WTC11 (cell line): ENCODE results near the gene RSPH3. TPM values are rescaled to one million over a fixed set of nuclear protein-coding genes. Genes with fewer than 3 reads are reported as not detected.
"Not testable (repeated sequence)": the region's sequence is repeated elsewhere in the genome, so short reads cannot be mapped to it uniquely, and the experiment has no call there.

Experiments used
- ATAC-seq: fragments of 200-7000 bp; cut with Tn5 transposase; 2 replicates; pipeline ENCODE4 v1.10.0; 2021; ENCODE audit warnings: mild to moderate bottlenecking, moderate library complexity
- CTCF ChIA-PET: fragments of 300-600 bp; sonication (Branson Sonifier 250); formaldehyde crosslinking; loops from one replicate; lab custom pipeline; 2021; ENCODE audit warnings: antibody characterized with exemption; lab: Charles Lee
- POLR2A ChIA-PET: fragments of 350-600 bp; sonication (Branson Sonifier 250); formaldehyde crosslinking; loops from one replicate; lab custom pipeline; 2021; ENCODE audit warnings: antibody characterized with exemption; lab: Charles Lee
- DNase-seq: peaks from one replicate; pipeline ENCODE4 v3.0.0; 2021; ENCODE audit warnings: low spot score
- H3K27ac Mint-ChIP-seq: 2 replicates; pipeline ENCODE4 v1.8.0; 2021; ENCODE audit warnings: mixed read lengths
- H3K27me3 Mint-ChIP-seq: 2 replicates; pipeline ENCODE4 v1.8.0; 2021; ENCODE audit warnings: low read depth, mild to moderate bottlenecking, moderate library complexity, mixed read lengths
- H3K36me3 Mint-ChIP-seq: 2 replicates; pipeline ENCODE4 v1.8.0; 2021; ENCODE audit warnings: mixed read lengths
- H3K4me1 Mint-ChIP-seq: 2 replicates; pipeline ENCODE4 v1.8.0; 2022; ENCODE audit warnings: mixed read lengths
- H3K4me3 Mint-ChIP-seq: 2 replicates; pipeline ENCODE4 v1.8.0; 2021; ENCODE audit warnings: mild to moderate bottlenecking, moderate library complexity, mixed read lengths
- H3K9me3 Mint-ChIP-seq: 2 replicates; pipeline ENCODE4 v1.8.0; 2021; ENCODE audit warnings: mixed read lengths
- AFF4 ChIP-seq: sonication (generic); formaldehyde crosslinking; IDR thresholded peaks from 2 replicates; pipeline ENCODE4 v1.8.1; 2023; ENCODE audit warnings: mild to moderate bottlenecking, missing genetic modification reagents, borderline replicate concordance
- ATF1 ChIP-seq: sonication (generic); formaldehyde crosslinking; IDR thresholded peaks from 2 replicates; pipeline ENCODE4 v1.8.1; 2023; ENCODE audit warnings: mild to moderate bottlenecking, moderate library complexity, missing genetic modification reagents
- CREB1 ChIP-seq: sonication (generic); formaldehyde crosslinking; IDR thresholded peaks from 2 replicates; pipeline ENCODE4 v1.8.0; 2023; ENCODE audit warnings: mild to moderate bottlenecking, missing genetic modification reagents
- CREM ChIP-seq: sonication (generic); formaldehyde crosslinking; IDR thresholded peaks from 2 replicates; pipeline ENCODE4 v1.8.1; 2022; ENCODE audit warnings: mild to moderate bottlenecking, missing genetic modification reagents, moderate library complexity
- ELF4 ChIP-seq: sonication (generic); formaldehyde crosslinking; IDR thresholded peaks from 2 replicates; pipeline ENCODE4 v1.8.1; 2022; ENCODE audit warnings: low read depth, mild to moderate bottlenecking, moderate library complexity, missing genetic modification reagents
- EMX1 ChIP-seq: fragments of 250-450 bp; sonication (Bioruptor Pico); IDR thresholded peaks from 2 replicates; pipeline ENCODE4 v1.8.0; 2021; ENCODE audit warnings: mild to moderate bottlenecking
- KAT7 ChIP-seq: sonication (generic); formaldehyde crosslinking; IDR thresholded peaks from 2 replicates; pipeline ENCODE4 v1.8.1; 2023; ENCODE audit warnings: missing genetic modification reagents, mild to moderate bottlenecking, borderline replicate concordance
- TCF7 ChIP-seq: sonication (generic); formaldehyde crosslinking; IDR thresholded peaks from 2 replicates; pipeline ENCODE4 v1.8.0; 2022; ENCODE audit warnings: mild to moderate bottlenecking, low read depth, missing genetic modification reagents, moderate library complexity
- ZNF232 ChIP-seq: sonication (generic); formaldehyde crosslinking; IDR thresholded peaks from 2 replicates; pipeline ENCODE4 v1.8.0; 2022; ENCODE audit warnings: mild to moderate bottlenecking, missing genetic modification reagents
- ZNF423 ChIP-seq: fragments of 250-450 bp; sonication (Bioruptor Pico); IDR thresholded peaks from 2 replicates; pipeline ENCODE4 v2.1.2; 2022; ENCODE audit warnings: mild to moderate bottlenecking, moderate library complexity
- ZNF425 ChIP-seq: fragments of 250-450 bp; sonication (Bioruptor Pico); conservative IDR thresholded peaks from 2 replicates; pipeline ENCODE4 v1.9.0; 2021; ENCODE audit warnings: mild to moderate bottlenecking
- total RNA-seq: library from RNA; stranded (reverse); gene quantifications from 3 replicates; pipeline ENCODE4 v1.2.3, GENCODE V29; 2021
- TF ChIP-seq, protein P1 (sequence below): sonication (generic); formaldehyde crosslinking; IDR thresholded peaks from 2 replicates; pipeline ENCODE4 v1.8.0; 2022; ENCODE audit warnings: missing genetic modification reagents
- TF ChIP-seq, protein P2 (sequence below): sonication (generic); formaldehyde crosslinking; IDR thresholded peaks from 2 replicates; pipeline ENCODE4 v1.8.1; 2023; ENCODE audit warnings: mild to moderate bottlenecking, missing genetic modification reagents

Gene RSPH3
- total RNA-seq, 1 experiment from 2014 or later, result 3.2 TPM

GRCh38 chr6:158991017-158991723 is 8.8 kb downstream of the RSPH3 start (continued):
- no peak for TF ChIP-seq ZNF232 (CRISPR knock-in tag)

GRCh38 chr6:158989711-158990110 is 10.3 kb downstream of the RSPH3 start:
- ATAC-seq, POLR2A ChIA-PET, H3K27ac Mint-ChIP-seq: not testable (repeated sequence)

GRCh38 chr6:158988477-158988876 is 11.5 kb downstream of the RSPH3 start:
- DNase-seq, result no peak
- Mint-ChIP-seq H3K27me3 (no peaks in the 10 kb centered on the region; the same call in 1 of the 2 replicates), H3K9me3 (peaks cover 14% of the 10 kb centered on the region; the same call in 1 of the 2 replicates), H3K36me3 (no peaks in the 10 kb centered on the region), H3K4me3 (no peak overlapping the region), H3K27ac (no peak overlapping the region), H3K4me1 (no peaks in the 10 kb centered on the region)
- TF ChIP-seq, protein P1, sequence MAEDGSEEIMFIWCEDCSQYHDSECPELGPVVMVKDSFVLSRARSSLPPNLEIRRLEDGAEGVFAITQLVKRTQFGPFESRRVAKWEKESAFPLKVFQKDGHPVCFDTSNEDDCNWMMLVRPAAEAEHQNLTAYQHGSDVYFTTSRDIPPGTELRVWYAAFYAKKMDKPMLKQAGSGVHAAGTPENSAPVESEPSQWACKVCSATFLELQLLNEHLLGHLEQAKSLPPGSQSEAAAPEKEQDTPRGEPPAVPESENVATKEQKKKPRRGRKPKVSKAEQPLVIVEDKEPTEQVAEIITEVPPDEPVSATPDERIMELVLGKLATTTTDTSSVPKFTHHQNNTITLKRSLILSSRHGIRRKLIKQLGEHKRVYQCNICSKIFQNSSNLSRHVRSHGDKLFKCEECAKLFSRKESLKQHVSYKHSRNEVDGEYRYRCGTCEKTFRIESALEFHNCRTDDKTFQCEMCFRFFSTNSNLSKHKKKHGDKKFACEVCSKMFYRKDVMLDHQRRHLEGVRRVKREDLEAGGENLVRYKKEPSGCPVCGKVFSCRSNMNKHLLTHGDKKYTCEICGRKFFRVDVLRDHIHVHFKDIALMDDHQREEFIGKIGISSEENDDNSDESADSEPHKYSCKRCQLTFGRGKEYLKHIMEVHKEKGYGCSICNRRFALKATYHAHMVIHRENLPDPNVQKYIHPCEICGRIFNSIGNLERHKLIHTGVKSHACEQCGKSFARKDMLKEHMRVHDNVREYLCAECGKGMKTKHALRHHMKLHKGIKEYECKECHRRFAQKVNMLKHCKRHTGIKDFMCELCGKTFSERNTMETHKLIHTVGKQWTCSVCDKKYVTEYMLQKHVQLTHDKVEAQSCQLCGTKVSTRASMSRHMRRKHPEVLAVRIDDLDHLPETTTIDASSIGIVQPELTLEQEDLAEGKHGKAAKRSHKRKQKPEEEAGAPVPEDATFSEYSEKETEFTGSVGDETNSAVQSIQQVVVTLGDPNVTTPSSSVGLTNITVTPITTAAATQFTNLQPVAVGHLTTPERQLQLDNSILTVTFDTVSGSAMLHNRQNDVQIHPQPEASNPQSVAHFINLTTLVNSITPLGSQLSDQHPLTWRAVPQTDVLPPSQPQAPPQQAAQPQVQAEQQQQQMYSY (CRISPR knock-in tag), result no peak
- no peak for TF ChIP-seq ZNF232 (CRISPR knock-in tag)
- no peak for TF ChIP-seq EMX1 (CRISPR knock-in tag)
- TF ChIP-seq ATF1 (CRISPR knock-in tag), result no peak
- POLR2A ChIA-PET, result no interaction called here
- no peak for ATAC-seq
- CTCF ChIA-PET, result interaction anchor here (1.1 to 2.4 kb wide), 5 partner anchors 11 to 280 kb away, joined by 3 to 10 read pairs (median 6); no protein-coding TSS in a partner anchor

More at GRCh38 chr6:158989711-158990110, 10.3 kb downstream of the RSPH3 start:
- not testable (repeated sequence) for DNase-seq, H3K27me3 Mint-ChIP-seq, H3K36me3 Mint-ChIP-seq, H3K4me3 Mint-ChIP-seq, H3K4me1 Mint-ChIP-seq
- H3K9me3 Mint-ChIP-seq, result peaks cover 14% of the 10 kb centered on the region; the same call in 1 of the 2 replicates
- CTCF ChIA-PET, result interaction anchor here (2.1 kb wide), 1 partner anchor 10 kb away, joined by 10 read pairs; the partner anchor contains the start of gene RSPH3

GRCh38 chr6:158987657-158988056 is 12.3 kb downstream of the RSPH3 start:
- POLR2A ChIA-PET, result no interaction called here
- ATAC-seq (no peak), DNase-seq (no peak)
- no peak overlapping the region for H3K27ac Mint-ChIP-seq
- H3K4me3 Mint-ChIP-seq, result no peak overlapping the region
- CTCF ChIA-PET, result interaction anchor here (0.6 to 2.4 kb wide), 6 partner anchors 12 to 279 kb away, joined by 3 to 10 read pairs (median 5); no protein-coding TSS in a partner anchor
- no peak for TF ChIP-seq ELF4 (CRISPR knock-in tag)
- TF ChIP-seq CREM (CRISPR knock-in tag), result no peak
- TF ChIP-seq, protein P2, sequence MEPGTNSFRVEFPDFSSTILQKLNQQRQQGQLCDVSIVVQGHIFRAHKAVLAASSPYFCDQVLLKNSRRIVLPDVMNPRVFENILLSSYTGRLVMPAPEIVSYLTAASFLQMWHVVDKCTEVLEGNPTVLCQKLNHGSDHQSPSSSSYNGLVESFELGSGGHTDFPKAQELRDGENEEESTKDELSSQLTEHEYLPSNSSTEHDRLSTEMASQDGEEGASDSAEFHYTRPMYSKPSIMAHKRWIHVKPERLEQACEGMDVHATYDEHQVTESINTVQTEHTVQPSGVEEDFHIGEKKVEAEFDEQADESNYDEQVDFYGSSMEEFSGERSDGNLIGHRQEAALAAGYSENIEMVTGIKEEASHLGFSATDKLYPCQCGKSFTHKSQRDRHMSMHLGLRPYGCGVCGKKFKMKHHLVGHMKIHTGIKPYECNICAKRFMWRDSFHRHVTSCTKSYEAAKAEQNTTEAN (CRISPR knock-in tag), result no peak
- no peaks in the 10 kb centered on the region; the same call in 1 of the 2 replicates for H3K27me3 Mint-ChIP-seq
- H3K36me3 Mint-ChIP-seq, result no peaks in the 10 kb centered on the region
- no peaks in the 10 kb centered on the region for H3K4me1 Mint-ChIP-seq
- peaks cover 14% of the 10 kb centered on the region; the same call in 1 of the 2 replicates for H3K9me3 Mint-ChIP-seq

- ATAC-seq, result no peak
- no peak for DNase-seq
- POLR2A ChIA-PET, result no interaction called here
- Mint-ChIP-seq H3K4me3 (no peak overlapping the region), H3K36me3 (no peaks in the 10 kb centered on the region), H3K9me3 (no peaks in the 10 kb centered on the region), H3K27ac (no peak overlapping the region), H3K4me1 (no peaks in the 10 kb centered on the region), H3K27me3 (no peaks in the 10 kb centered on the region)
- CTCF ChIA-PET, result interaction anchor here (1.0 to 2.3 kb wide), 5 partner anchors 8 to 275 kb away, joined by 3 to 7 read pairs (median 4); no protein-coding TSS in a partner anchor
- TF ChIP-seq ZNF423 (CRISPR knock-in tag) (no peak), CREB1 (CRISPR knock-in tag) (no peak), ZNF425 (no peak), AFF4 (CRISPR knock-in tag) (no peak), TCF7 (CRISPR knock-in tag) (no peak), KAT7 (CRISPR knock-in tag) (no peak)
Observed at GRCh38 chr6:158978757-158979156, 21.2 kb downstream of the RSPH3 start.
